Activated CD4-positive, alpha-beta T cell treated with anti-CD3 and anti-CD28 coated beads, Interleukin-2, amount 50 U/mL, for 48 hours (primary cell): Measurements from ENCODE around the gene HRAS.

Experiments used
- DNase-seq, 2 experiments: peaks; one replicate each; pipeline ENCODE4 v3.0.0-alpha.2; 2020

HRAS gene

DNA sequence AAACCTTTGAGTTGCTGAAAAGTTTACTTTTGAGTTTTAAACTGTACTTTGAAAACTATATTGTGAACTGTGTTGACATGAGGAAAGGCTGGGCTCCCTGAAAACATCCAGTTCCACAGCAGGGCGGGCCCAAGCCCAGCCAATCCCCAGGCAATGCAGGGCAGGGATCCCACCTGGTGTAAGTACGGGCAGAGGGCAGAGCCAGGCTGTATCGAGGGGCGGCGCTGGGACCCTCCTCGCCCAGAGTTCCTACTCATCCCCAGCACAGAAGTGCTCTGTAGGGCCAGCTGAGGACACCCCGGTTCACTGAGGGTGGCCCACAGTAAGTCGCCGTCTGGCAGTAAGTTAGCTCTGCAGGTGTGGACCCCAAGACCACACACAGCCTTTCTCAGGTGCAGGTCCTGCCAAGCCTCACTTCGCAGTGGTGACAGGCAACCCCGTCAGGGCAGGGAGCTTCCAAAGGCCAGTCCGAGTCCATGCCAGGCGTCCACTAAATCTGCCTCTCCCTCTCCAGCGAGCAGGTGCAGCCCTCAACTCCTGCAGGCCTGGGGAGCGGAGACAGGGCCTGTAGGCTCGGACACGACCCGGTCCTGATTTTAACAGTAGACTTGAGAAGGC, 31.7 kb upstream of the HRAS start:
- no peak for DNase-seq

DNA sequence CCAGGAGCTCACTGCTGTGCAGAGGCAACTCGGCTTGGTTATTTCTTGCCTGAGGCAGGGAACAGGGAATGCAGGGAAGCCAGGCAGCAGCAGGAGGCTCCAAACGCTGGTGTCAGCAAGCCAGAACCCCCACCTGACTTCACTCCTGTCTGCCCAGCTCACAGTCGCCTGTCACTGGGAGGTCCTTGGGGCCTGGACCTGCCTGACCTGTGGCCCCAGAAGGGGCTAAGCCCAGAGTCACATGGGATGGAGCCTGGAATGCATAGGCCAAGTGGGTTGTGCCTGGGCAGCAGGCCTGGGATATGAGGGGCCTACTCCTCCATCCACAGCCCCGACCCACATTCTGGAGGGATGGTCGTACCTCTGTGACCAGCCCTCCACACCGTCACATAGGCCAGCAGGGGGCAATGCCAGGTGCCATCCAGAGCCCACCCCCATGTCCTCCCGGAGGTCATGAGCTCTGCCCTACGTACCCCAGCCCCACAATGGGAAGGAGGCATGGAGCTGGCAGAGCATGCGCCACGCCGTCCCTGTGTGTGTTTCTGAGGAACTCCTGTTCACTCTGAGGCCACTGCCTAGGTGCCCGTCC, 30.6 kb upstream of the HRAS start:
- DNase-seq: no peak

DNA sequence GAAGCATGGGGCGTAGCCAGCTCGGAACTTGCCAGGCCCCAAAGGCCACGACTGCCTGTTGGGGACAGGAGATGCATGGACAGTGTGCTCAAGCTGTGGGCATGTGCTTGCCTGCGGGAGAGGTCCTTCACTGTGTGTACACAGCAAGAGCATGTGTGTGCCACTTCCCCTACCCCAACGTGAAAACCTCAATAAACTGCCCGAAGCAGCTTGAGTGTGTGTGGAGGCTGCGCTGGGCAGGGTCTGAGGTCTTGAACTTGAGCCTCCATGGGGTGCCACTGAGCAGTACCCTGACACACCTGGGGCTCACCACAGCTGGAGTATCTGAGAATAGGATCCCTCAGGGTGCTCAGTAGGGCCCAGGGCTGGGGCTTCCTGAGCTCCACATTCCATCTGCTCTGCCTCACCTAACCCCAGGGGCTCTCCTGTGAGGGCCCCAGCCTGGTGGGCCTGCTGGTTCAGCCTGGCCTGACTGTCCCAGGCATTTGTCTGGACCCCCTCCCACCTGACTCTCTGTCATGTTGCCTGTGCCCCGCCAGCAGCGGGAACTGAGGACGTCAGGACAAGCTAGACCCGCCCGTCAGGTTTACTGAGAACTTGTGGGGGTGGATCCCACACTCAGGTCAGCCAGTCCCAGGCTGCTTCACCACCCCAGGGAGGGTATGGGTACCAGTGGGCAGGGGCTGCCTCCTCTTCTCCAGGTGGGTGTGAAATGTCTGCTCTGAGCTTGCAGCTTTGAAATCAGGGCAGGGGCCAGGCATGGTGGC, 28.6 kb upstream of the HRAS start:
- no peak for DNase-seq

DNA sequence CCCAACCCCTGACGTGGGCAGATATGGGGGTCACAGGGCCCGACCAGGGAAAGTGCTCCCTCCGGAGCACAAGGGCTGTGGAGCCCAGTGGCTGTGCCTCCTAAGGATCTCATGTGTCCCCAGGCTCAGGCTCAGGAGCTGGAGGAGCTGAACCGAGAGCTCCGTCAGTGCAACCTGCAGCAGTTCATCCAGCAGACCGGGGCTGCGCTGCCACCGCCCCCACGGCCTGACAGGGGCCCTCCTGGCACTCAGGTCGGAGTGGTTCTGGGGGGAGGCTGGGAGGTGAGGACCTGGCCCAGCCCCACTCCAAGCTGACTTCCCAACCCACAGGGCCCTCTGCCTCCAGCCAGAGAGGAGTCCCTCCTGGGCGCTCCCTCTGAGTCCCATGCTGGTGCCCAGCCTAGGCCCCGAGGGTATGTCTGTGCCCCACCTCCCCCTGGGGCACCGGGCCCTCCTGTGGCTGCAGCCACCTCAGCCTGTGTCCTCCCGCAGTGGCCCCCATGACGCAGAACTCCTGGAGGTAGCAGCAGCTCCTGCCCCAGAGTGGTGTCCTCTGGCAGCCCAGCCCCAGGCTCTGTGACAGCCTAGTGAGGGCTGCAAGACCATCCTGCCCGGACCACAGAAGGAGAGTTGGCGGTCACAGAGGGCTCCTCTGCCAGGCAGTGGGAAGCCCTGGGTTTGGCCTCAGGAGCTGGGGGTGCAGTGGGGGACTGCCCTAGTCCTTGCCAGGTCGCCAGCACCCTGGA, 27.9 kb upstream of the HRAS start:
- no peak for DNase-seq

DNA sequence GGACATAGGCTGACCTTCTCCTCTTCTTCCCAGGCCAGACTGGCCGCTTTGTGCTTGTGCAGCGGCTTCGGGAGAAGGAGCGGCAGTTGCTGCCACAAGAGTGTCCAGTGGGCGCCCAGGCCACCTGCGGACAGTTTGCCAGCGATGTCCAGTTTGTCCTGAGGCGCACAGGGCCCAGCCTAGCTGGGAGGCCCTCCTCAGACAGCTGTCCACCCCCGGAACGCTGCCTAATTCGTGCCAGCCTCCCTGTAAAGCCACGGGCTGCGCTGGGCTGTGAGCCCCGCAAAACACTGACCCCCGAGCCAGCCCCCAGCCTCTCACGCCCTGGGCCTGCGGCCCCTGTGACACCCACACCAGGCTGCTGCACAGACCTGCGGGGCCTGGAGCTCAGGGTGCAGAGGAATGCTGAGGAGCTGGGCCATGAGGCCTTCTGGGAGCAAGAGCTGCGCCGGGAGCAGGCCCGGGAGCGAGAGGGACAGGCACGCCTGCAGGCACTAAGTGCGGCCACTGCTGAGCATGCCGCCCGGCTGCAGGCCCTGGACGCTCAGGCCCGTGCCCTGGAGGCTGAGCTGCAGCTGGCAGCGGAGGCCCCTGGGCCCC, 26.8 kb upstream of the HRAS start:
- no peak for DNase-seq

DNA sequence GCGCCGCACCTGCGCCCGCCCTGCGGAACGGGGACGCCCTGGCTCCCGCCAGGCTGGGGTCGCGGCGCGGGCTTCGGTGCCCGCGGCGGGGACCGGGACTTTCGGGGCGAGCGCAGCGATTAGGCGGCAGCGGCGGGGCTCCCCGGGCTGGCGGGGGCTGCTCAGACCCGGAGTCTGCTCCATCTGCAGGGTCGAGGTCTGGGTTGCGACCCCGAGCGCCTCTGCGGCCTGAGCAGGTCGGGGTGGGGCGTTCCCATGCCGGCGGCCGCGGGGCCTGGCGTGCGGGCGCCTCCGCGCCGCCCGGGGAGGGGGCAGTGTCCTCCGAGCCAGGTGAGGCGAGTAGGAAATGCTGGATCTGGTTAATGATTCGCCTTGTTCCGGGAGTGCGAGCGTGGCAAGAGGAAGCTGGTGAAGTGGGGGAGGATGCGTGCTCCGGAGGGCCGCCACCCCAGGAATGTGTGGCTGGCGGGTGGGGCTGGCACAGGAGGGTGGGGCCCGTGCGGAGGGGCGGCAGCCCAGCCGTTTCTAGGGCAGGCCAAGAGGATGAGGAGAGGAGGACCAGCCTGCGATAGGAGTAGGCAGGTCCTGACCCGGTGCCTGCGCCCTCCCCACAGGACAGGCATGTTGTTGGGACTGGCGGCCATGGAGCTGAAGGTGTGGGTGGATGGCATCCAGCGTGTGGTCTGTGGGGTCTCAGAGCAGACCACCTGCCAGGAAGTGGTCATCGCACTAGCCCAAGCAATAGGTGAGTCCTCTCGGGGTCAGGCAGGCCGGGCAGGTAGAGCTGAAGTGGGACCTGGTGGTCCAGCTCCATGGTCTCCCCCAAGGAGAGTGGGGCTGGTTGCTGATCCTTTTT, 26.0 kb upstream of the HRAS start:
- no peak for DNase-seq

DNA sequence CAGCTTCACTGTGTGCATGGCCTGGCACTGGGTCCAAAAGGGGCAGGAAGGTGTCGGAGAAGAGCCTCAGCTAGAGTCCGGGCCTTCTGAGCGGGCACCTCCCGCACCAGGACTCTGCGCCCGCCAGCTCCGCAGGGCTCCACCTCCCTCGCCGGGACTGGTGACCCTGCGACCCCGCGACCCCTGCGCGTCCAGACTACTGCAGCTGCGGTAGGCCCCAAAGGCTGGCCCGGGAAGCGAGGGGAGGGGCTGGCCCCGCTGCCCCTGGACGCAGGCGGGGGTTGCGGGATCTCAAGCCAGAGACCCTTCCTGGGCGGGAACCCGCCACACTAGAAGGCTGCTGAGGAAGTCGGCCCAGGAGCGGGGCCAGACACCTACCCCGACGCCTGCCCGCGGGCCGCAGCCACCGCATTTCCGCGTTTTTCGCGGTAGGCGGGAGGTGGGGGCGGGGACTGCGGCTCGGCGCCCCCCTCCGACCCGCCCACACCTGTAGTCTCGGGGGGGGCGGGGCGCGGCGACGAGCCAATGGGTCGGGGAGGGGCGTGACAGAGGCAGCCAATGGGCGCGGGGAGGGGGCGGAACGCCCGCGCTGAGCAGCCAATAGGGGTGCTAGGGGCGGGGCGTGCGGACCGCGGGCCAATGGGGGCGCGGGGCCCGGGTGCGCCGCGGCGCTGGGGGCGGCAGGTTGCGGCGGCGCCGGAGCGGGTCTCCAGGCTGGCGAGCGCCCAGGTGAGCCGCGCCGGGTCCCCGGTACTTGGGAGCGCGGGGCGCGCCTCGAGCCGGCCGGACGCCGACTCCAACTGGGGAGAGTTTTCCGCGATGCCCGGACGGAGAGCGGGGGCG, 25.1 kb upstream of the HRAS start, which contains the start of the genes LMNTD2 and RASSF7:
Gene LMNTD2, minus strand, starts transcription at position 434 of the 843 bp plus-strand sequence. Its CDS starts 22 bp downstream, at position 412.
Gene RASSF7, plus strand, starts transcription at position 666 of the 843 bp plus-strand sequence. CDS start 799 bp downstream, outside the sequence.
- peak; percentile 97 for DNase-seq

DNA sequence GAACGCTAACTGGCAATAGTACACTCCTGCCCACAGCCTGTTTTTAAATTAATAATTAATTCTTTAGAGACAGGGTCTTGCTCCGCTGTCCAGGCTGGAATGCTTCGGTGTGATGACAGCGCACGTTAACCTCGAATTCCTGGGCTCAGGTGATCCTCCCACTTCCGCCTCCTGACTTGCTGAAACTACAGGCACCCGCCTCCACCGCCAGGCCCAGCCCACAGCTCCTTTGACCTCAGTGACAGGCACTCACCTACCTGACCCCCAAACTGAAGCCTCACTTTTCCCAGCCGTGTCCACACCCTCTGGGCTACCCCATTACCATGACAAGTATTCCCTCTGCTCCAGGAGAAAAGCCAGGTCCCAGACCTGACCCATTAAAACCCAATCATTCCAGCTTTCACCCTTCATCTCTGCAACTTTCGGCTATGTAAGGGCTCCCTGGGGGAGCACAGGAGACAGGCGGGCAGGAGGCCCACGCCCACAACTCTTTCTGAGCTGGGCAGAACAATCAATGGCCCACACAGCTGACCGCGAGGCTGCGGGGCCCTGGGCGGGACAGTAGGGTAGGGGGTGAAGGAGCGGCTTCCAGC, 24.4 kb upstream of the HRAS start:
- DNase-seq: no peak

DNA sequence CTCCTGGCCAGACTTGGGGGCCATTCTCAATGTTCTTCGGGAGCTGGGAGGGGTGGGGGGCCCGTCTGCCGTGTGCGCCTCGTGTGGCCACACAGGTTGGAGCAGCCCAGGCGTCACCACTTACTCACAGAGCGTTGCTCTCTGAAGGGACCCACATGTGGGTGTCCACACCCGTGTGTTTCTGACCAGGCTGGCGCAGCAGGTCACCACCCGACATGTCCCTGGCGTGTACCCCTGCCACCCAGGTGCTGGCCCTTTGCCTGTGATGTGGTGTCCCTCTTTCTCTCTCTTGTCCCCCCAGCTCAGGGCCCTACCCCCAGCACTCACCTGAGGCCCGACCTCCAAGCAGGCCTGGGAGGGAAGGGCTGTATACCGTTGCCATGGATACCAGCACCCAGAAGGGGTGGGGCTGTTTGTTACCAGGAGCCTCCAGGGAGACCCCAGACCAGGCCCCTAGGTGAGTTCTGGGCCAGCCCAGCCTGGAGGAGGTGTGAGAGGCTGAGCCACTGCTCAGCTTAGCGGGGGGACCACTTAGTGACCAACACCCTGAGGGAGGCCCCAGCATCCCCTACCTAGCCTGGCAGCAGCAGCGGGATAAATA, 23.7 kb upstream of the HRAS start:
- DNase-seq: no peak

DNA sequence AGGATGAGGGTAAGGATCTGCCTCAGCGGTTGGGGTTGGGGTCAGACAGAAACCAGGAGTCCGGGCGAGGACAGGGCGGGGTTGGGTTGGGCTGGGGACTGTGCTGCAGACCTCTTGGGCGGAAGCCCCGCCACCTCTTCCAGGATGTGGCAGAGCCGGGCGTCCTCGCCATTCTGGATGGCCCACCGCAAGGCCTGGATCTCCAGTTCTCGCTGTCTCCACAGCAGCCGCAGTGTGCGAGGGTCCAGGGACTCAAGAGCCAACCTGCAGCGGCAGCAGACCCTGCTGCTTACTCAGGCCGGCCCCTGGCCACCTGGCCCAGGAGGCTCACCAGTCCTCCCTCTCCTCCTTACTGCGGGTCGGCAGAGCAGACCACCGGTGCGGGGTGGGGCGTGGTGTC, 23.1 kb upstream of the HRAS start:
- no peak for DNase-seq

DNA sequence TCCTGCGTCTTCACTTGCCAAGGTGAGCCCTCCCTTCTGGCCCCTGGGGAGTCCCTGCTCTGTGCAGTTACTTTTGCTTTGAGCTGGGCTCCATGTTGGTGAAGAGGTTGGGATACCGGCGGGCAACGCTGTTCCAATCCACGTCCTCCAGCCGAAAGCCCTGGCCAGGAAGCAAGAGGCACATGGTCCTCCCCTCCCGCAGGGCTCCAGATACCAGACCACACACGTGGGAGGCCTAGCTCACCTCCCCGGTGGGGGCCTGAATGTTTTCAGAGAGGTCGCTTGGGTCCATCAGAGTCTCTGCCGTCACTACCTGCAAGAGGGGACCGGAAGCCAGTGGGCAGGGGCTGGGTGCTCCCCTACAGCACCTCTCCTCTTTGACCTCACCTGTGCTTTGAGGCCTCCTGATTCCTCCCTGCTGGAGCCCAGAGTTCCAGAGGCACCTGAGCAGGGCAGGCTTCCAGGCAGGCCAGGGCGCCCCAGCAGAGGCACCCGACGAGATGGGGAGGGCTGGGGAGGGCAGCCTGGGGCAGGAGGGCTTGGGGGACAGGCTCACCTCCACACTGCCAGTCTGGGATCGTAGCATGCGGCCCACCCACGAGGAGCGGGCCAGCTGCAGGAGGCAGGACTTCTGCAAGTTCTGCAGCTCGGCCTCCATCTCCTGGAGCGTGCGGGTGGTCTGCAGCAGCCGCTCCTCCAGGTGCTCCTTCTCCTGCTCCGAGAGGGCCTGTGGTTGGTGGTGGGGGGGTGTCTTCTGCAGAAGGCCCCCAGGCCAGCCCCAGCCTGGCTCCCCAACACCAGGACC, 22.2 kb upstream of the HRAS start:
- DNase-seq: no peak

DNA sequence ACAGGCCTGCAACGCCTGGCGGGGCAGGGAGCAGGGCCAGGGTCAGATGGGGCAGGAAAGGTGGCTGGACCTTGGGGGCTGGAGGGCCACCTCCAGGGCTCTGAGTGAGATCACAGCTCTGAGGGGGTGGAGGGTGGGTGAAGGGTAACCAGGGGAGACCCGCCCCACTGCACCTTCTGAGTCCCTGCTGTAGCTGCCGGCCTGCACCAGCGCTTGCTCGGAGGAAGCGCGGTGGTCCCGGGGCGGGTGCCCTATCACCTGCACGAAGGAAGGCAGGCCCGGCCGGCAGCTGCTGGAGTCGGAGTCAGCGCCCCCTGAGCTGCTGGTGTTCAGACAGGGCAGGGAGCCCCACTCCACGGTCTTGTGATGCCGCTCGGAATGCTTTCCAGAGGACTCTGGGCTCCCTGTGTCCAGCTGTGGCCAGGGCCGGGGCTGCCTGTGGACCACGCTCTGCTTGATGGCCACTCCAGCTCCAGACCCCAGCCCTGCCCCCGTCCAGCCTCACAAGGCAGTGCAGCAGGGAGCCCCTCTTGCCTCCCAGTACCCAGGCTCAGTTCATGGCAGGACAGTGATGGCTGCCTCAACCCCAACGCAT, 21.4 kb upstream of the HRAS start:
- no peak for DNase-seq

DNA sequence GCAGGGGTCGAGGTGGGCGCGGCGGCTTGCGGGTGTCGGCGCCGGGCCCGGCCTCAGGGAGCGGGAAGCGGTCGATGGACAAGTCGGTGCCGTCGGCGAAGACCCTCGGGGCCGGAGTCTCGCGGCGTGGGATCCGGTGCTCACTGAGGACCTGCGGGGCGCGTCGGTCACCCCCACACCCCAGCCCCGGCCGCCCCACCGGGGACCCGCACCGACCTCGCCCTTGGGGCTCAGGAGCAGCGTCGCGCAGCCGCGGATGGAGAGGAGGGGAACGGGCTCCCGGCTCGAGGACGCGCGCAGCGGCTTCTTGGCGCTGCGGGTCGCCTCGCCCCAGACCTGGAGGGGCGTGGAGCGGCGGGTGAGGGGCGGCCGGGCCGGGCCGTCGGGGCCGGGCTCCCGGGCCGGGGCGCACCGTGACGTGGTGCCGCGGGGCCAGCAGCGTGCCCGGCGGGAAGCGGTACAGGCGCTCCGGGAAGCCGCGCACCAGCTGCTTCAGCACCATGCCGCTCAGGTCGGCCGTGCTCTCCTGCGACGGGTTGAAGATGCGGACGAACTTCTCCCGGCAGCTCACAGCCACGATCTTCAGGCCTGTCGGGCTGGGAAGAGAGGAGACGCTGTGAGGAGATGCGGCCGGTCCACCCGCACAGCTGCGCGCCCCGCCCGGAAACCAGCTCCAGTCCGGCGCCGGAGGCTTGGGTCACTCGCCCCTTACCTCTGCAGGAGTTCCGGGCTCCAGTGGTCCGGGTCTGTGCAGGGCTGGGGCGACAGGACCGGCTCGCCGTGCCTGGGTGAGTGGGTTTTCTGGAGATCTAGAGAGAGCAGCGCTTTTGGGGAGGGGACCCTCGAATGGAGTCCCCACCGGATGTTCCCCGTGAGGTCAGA, 20.6 kb upstream of the HRAS start:
- no peak for DNase-seq

DNA sequence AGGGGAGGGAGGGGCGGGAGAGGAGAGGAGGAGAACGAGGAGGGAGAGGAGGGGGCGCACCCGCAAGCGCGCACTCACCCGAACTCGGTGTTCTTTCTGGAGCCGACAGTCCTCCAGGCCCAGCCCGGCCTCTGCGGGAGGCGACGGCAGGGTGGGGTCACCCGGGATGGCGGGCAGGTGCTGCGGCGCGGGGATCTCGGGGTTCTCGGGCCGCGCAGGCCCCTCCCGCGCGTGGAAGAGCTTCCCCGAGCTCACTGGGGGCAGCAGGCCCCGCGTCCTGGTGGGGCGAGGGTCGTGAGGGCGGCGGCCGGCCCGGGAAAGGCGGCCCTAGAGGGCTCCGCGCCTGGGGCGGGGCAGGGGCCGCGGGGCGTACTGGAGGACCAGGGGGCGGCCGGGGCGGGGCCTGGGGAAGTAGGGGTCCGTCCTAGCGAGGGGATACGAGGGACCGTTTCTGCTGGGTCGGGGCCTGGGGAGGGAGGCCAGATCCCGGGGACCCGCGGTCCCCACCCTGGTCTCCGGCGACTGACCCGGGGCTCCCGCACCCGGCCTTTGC, 19.9 kb upstream of the HRAS start:
- DNase-seq: no peak

DNA sequence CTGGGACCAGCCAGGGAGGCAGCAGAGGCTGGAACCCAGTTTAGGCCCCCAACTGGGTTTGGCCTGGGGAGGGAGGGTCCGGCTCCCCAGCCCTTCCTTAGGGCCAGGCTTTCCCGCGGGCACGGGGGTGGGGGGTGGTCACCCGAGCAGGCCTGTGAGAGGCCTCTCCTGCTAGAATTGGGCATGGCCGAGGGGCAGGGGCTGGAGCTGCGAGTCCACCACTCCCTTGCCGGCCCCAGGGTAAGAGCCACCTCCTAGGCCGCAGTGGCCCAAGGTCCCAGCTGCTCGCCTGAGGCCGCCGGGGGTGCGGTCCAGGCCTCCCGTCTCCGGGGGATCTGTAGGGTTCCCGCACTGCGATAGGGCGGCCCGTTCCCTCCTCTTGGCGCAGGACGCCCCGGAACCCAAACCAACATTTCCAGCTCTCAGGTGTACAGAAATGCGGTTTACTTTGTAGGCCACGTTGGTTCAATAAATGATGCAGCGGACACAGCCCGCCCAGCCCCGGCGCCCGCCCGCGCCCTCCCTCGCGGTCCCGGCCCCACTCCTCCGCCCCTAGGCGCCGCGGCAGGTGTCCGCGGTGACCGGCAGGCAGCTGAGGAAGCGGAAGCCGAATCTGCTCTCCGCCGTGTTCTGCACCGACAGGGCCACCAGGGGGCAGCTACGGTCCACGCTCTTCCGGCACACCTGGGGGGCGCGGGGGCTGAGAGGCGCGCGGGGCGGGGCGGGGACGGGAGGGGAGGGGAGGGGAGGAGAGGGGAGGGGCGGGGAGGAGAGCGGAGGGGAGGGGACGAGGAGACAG, 19.3 kb upstream of the HRAS start:
- peak; percentile 76 to 79 for DNase-seq

DNA sequence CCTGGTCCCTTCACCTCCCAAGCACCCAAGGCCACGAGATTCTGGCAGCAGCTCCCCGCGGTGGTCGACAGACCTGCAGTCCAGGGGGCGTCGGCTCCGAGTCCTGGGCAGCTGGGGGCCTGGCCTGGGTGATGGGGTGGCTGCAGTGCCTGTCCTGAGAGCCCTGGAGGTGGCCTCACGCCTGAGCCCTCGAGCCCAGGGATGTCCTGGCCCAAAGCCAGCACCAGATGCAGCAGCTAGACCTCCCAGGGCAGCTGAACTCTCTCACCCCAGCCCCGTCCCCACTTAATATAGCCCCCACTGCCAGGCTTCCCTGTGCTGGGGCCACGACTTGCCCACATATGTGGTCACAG, 18.6 kb upstream of the HRAS start:
- DNase-seq: no peak
